IPS-15b (cell line): ENCODE results near the gene WNT7B.

Source experiments
- H3K27me3 ChIP-seq: one replicate; pipeline ENCODE4 v1.6.1; 2013; ENCODE audit warnings: low read length; ENCODE audit not compliant: control insufficient read depth, insufficient read depth
- H3K36me3 ChIP-seq: one replicate; pipeline ENCODE4 v1.6.1; 2013; ENCODE audit warnings: low read length; ENCODE audit not compliant: control insufficient read depth, insufficient read depth
- H3K4me1 ChIP-seq: one replicate; pipeline ENCODE4 v1.6.1; 2013; ENCODE audit warnings: mild to moderate bottlenecking, low read length; ENCODE audit not compliant: control insufficient read depth, insufficient read depth
- H3K4me3 ChIP-seq: one replicate; pipeline ENCODE4 v1.5.1; 2013; ENCODE audit warnings: low read depth, low read length
- H3K9ac ChIP-seq: one replicate; pipeline ENCODE4 v1.6.1; 2013; ENCODE audit warnings: low read depth, mild to moderate bottlenecking, low read length
- H3K9me3 ChIP-seq: one replicate; pipeline ENCODE4 v1.6.1; 2013; ENCODE audit warnings: mild to moderate bottlenecking, low read length; ENCODE audit not compliant: control insufficient read depth, insufficient read depth

The WNT7B gene

GRCh38 chr22:45937960-45938359 is 39.0 kb downstream of the WNT7B start:
- Histone ChIP-seq H3K4me1 (no peaks in the 10 kb centered on the region), H3K4me3 (no peak overlapping the region), H3K36me3 (no peaks in the 10 kb centered on the region), H3K9me3 (no peaks in the 10 kb centered on the region), H3K27me3 (no peaks in the 10 kb centered on the region), H3K9ac (no peak overlapping the region)

GRCh38 chr22:45935573-45935972 is 41.4 kb downstream of the WNT7B start:
- Histone ChIP-seq H3K9ac (no peak overlapping the region), H3K27me3 (no peaks in the 10 kb centered on the region), H3K4me3 (no peak overlapping the region), H3K36me3 (no peaks in the 10 kb centered on the region), H3K9me3 (no peaks in the 10 kb centered on the region), H3K4me1 (no peaks in the 10 kb centered on the region)

- H3K9me3 ChIP-seq = no peaks in the 10 kb centered on the region
- H3K4me1 ChIP-seq = no peaks in the 10 kb centered on the region
- H3K27me3 ChIP-seq = no peaks in the 10 kb centered on the region
- H3K36me3 ChIP-seq = no peaks in the 10 kb centered on the region
- no peak overlapping the region for H3K4me3 ChIP-seq
- H3K9ac ChIP-seq = no peak overlapping the region
These were observed 42.2 kb downstream of the WNT7B start for GRCh38 chr22:45934659-45935341.

- H3K36me3 ChIP-seq = no peaks in the 10 kb centered on the region
- H3K4me3 ChIP-seq = no peak overlapping the region
- no peak overlapping the region for H3K9ac ChIP-seq
- no peaks in the 10 kb centered on the region for H3K9me3 ChIP-seq
- H3K27me3 ChIP-seq = no peaks in the 10 kb centered on the region
- no peaks in the 10 kb centered on the region for H3K4me1 ChIP-seq
These were observed 42.8 kb downstream of the WNT7B start for GRCh38 chr22:45934168-45934564.

- no peaks in the 10 kb centered on the region for H3K27me3 ChIP-seq
- no peak overlapping the region for H3K9ac ChIP-seq
- H3K4me1 ChIP-seq = no peaks in the 10 kb centered on the region
- no peaks in the 10 kb centered on the region for H3K36me3 ChIP-seq
- no peak overlapping the region for H3K4me3 ChIP-seq
- H3K9me3 ChIP-seq = no peaks in the 10 kb centered on the region
These were observed 43.3 kb downstream of the WNT7B start for GRCh38 chr22:45933506-45934167.

GRCh38 chr22:45932071-45932470 is 44.9 kb downstream of the WNT7B start:
- H3K9me3 ChIP-seq = no peaks in the 10 kb centered on the region
- no peaks in the 10 kb centered on the region for H3K4me1 ChIP-seq
- no peak overlapping the region for H3K9ac ChIP-seq
- no peaks in the 10 kb centered on the region for H3K27me3 ChIP-seq
- H3K36me3 ChIP-seq = no peaks in the 10 kb centered on the region
- H3K4me3 ChIP-seq = no peak overlapping the region

GRCh38 chr22:45931042-45931441 is 45.9 kb downstream of the WNT7B start:
- Histone ChIP-seq H3K36me3 (no peaks in the 10 kb centered on the region), H3K4me1 (no peaks in the 10 kb centered on the region), H3K4me3 (no peak overlapping the region), H3K9me3 (no peaks in the 10 kb centered on the region), H3K9ac (no peak overlapping the region), H3K27me3 (no peaks in the 10 kb centered on the region)

GRCh38 chr22:45930324-45930723 is 46.6 kb downstream of the WNT7B start:
- no peak overlapping the region for H3K4me3 ChIP-seq
- H3K27me3 ChIP-seq = no peaks in the 10 kb centered on the region
- H3K9ac ChIP-seq = no peak overlapping the region
- H3K4me1 ChIP-seq = no peaks in the 10 kb centered on the region
- no peaks in the 10 kb centered on the region for H3K36me3 ChIP-seq
- no peaks in the 10 kb centered on the region for H3K9me3 ChIP-seq

- Histone ChIP-seq H3K4me3 (no peak overlapping the region), H3K9ac (no peak overlapping the region), H3K4me1 (no peaks in the 10 kb centered on the region)
These were observed 47.3 kb downstream of the WNT7B start for GRCh38 chr22:45929649-45930048.

GRCh38 chr22:45928726-45929368 is 48.1 kb downstream of the WNT7B start:
- no peaks in the 10 kb centered on the region for H3K9me3 ChIP-seq
- H3K27me3 ChIP-seq = no peaks in the 10 kb centered on the region
- H3K4me3 ChIP-seq = no peak overlapping the region
- no peak overlapping the region for H3K9ac ChIP-seq
- H3K36me3 ChIP-seq = no peaks in the 10 kb centered on the region
- no peaks in the 10 kb centered on the region for H3K4me1 ChIP-seq

More at GRCh38 chr22:45929649-45930048, 47.3 kb downstream of the WNT7B start:
- Histone ChIP-seq H3K36me3 (no peaks in the 10 kb centered on the region), H3K27me3 (no peaks in the 10 kb centered on the region), H3K9me3 (no peaks in the 10 kb centered on the region)

- Histone ChIP-seq H3K4me3 (no peak overlapping the region), H3K9me3 (no peaks in the 10 kb centered on the region), H3K4me1 (no peaks in the 10 kb centered on the region), H3K27me3 (no peaks in the 10 kb centered on the region), H3K9ac (no peak overlapping the region), H3K36me3 (no peaks in the 10 kb centered on the region)
These were observed 49.9 kb downstream of the WNT7B start for GRCh38 chr22:45927059-45927458.

GRCh38 chr22:45926433-45926832 is 50.5 kb downstream of the WNT7B start:
- no peaks in the 10 kb centered on the region for H3K36me3 ChIP-seq
- H3K9me3 ChIP-seq = no peaks in the 10 kb centered on the region
- no peaks in the 10 kb centered on the region for H3K4me1 ChIP-seq
- H3K4me3 ChIP-seq = no peak overlapping the region
- H3K27me3 ChIP-seq = no peaks in the 10 kb centered on the region
- H3K9ac ChIP-seq = no peak overlapping the region
